IMR-90 (cell line): Measurements from ENCODE around the gene RNF225. TPM values are rescaled to one million over a fixed set of nuclear protein-coding genes. Genes with fewer than 3 reads are reported as not detected.
"Not testable (repeated sequence)": the region's sequence is repeated elsewhere in the genome, so short reads cannot be mapped to it uniquely, and the experiment has no call there.

ENCODE experiments used
- ATAC-seq: fragments of 200-7000 bp; cut with Tn5 transposase; 2 replicates; pipeline ENCODE4 v1.9.1; 2020; ENCODE audit warnings: low read depth, mild to moderate bottlenecking, moderate library complexity
- BruUV-seq: library from RNA; stranded (reverse); fragments of 400-500 nt; replicated peaks from 2 replicates; lab custom pipeline; 2021; lab: Mats Ljungman, UMichigan
- CTCF ChIA-PET: fragments of 300-600 bp; formaldehyde crosslinking; extraction: SDS; loops from one replicate; lab custom pipeline; 2021; ENCODE audit warnings: antibody characterized with exemption; lab: Yijun Ruan, JAX
- POLR2A ChIA-PET: fragments of 300-600 bp; sonication (Branson Sonifier 250); formaldehyde crosslinking; loops from one replicate; lab custom pipeline; 2022; ENCODE audit warnings: antibody characterized with exemption; ENCODE audit not compliant: unreplicated experiment; lab: Charles Lee
- DNase-seq: peaks from one replicate; pipeline ENCODE4 v3.0.0; 2013
- H2AFZ ChIP-seq: replicated peaks from 2 replicates; pipeline ENCODE3; 2013; ENCODE audit warnings: low read length, mild to moderate bottlenecking; ENCODE audit not compliant: poor library complexity
- H2AK5ac ChIP-seq: 2 replicates; pipeline ENCODE4 v1.6.1; 2013; ENCODE audit warnings: low read depth, low read length, inconsistent platforms
- H2AK9ac ChIP-seq: replicated peaks from 2 replicates; pipeline ENCODE3; 2013; ENCODE audit warnings: mild to moderate bottlenecking, low read depth, low read length, moderate library complexity; ENCODE audit not compliant: poor library complexity
- H2BK120ac ChIP-seq: 2 replicates; pipeline ENCODE4 v1.6.1; 2013; ENCODE audit warnings: low read depth, low read length, inconsistent platforms
- H2BK15ac ChIP-seq: 3 replicates; pipeline ENCODE4 v1.6.1; 2013; ENCODE audit warnings: low read depth, low read length, inconsistent platforms
- H2BK20ac ChIP-seq: 2 replicates; pipeline ENCODE4 v1.6.1; 2013; ENCODE audit warnings: low read depth, mild to moderate bottlenecking, inconsistent platforms, low read length, moderate library complexity
- H2BK5ac ChIP-seq: 2 replicates; pipeline ENCODE4 v1.6.1; 2013; ENCODE audit warnings: mild to moderate bottlenecking, low read depth, low read length, inconsistent platforms; ENCODE audit not compliant: poor library complexity, severe bottlenecking
- H3K14ac ChIP-seq: replicated peaks from 2 replicates; pipeline ENCODE4 v1.6.1; 2013; ENCODE audit warnings: low read depth, low read length, inconsistent platforms
- H3K18ac ChIP-seq: 2 replicates; pipeline ENCODE4 v1.6.1; 2013; ENCODE audit warnings: low read depth, low read length, control low read depth
- H3K23ac ChIP-seq: 2 replicates; pipeline ENCODE4 v1.6.1; 2013; ENCODE audit warnings: low read depth, low read length, inconsistent platforms
- H3K27ac ChIP-seq: 2 replicates; pipeline ENCODE4 v1.5.1; 2013; ENCODE audit warnings: mild to moderate bottlenecking, control low read depth, low read length; ENCODE audit not compliant: insufficient read depth
- H3K27me3 ChIP-seq: 2 replicates; pipeline ENCODE4 v1.6.1; 2013; ENCODE audit warnings: low read length; ENCODE audit not compliant: control insufficient read depth, insufficient read depth
- H3K36me3 ChIP-seq: 2 replicates; pipeline ENCODE4 v1.6.1; 2013; ENCODE audit warnings: low read length, mixed read lengths; ENCODE audit not compliant: control insufficient read depth, insufficient read depth
- H3K4ac ChIP-seq: 2 replicates; pipeline ENCODE4 v1.6.1; 2013; ENCODE audit warnings: low read depth, low read length, inconsistent platforms
- H3K4me1 ChIP-seq: 2 replicates; pipeline ENCODE4 v1.6.1; 2013; ENCODE audit warnings: low read length, mixed read lengths; ENCODE audit not compliant: control insufficient read depth, insufficient read depth
- H3K4me2 ChIP-seq: 2 replicates; pipeline ENCODE4 v1.6.1; 2013; ENCODE audit warnings: low read depth, mild to moderate bottlenecking, control low read depth, low read length, moderate library complexity
- H3K4me3 ChIP-seq: 2 replicates; pipeline ENCODE4 v1.5.1; 2013; ENCODE audit warnings: low read depth, mild to moderate bottlenecking, control low read depth, low read length, moderate library complexity; ENCODE audit not compliant: insufficient read depth
- H3K56ac ChIP-seq: 2 replicates; pipeline ENCODE4 v1.6.1; 2013; ENCODE audit warnings: low read length, inconsistent platforms; ENCODE audit not compliant: insufficient read depth; ENCODE audit errors: extremely low read depth
- H3K79me1 ChIP-seq, 2 experiments: 2 replicates each; pipeline ENCODE4 v1.6.1; 2013; ENCODE audit warnings: low read length in 2 of 2, inconsistent platforms in 1 of 2, low read depth in 1 of 2
- H3K9ac ChIP-seq: 2 replicates; pipeline ENCODE4 v1.6.1; 2013; ENCODE audit warnings: low read depth, low read length, control low read depth
- H3K9me1 ChIP-seq: 2 replicates; pipeline ENCODE4 v1.6.1; 2013; ENCODE audit warnings: low read length, inconsistent platforms; ENCODE audit not compliant: insufficient read depth
- H3K9me3 ChIP-seq: 2 replicates; pipeline ENCODE4 v1.6.1; 2013; ENCODE audit warnings: low read length; ENCODE audit not compliant: control insufficient read depth, insufficient read depth
- H4K20me1 ChIP-seq: 2 replicates; pipeline ENCODE4 v1.6.1; 2013; ENCODE audit warnings: low read length, inconsistent platforms; ENCODE audit not compliant: insufficient read depth
- H4K5ac ChIP-seq: 2 replicates; pipeline ENCODE4 v1.6.1; 2013; ENCODE audit warnings: mild to moderate bottlenecking, low read depth, low read length, control low read depth
- H4K8ac ChIP-seq, 2 experiments: 2 replicates each; pipeline ENCODE4 v1.6.1; 2013; ENCODE audit warnings: low read depth in 2 of 2, low read length in 2 of 2, control low read depth in 1 of 2, inconsistent platforms in 1 of 2
- H4K91ac ChIP-seq: 2 replicates; pipeline ENCODE4 v1.6.1; 2013; ENCODE audit warnings: low read depth, low read length, inconsistent platforms; ENCODE audit not compliant: insufficient read depth
- CEBPB ChIP-seq: IDR thresholded peaks from 2 replicates; pipeline ENCODE4 v1.6.1; 2012; ENCODE audit warnings: low read depth, low read length, improper control_type of control experiment
- CHD1 ChIP-seq: IDR thresholded peaks from 2 replicates; pipeline ENCODE4 v1.6.1; 2012; ENCODE audit warnings: low read depth, low read length, improper control_type of control experiment
- WGBS, 2 experiments: methylation state at CpG; one replicate each; pipeline versions ENCODE4 v1.1.5 to v1.1.7; 2013; ENCODE audit warnings: missing lambda C conversion rate in 2 of 2; ENCODE audit not compliant: insufficient read length in 1 of 2; ENCODE audit errors: extremely low coverage in 2 of 2; 5-methylcytosine and 5-hydroxymethylcytosine counted together
- dilution Hi-C: fragments of 300-500 bp; cut with HindIII; formaldehyde crosslinking; loops from one replicate; pipeline ENCODE4 v1.14.3; 2018; ENCODE audit warnings: low sequenced_read_pairs; ENCODE audit not compliant: unreplicated experiment
- in situ Hi-C: fragments of 300-500 bp; cut with MboI; formaldehyde crosslinking; loops from 3 replicates; pipeline ENCODE4 v1.14.3; 2019; ENCODE audit warnings: low sequenced_read_pairs, inconsistent platforms, mixed read lengths
- intact Hi-C: fragments of 100-400 bp; cut with micrococcal nuclease; formaldehyde crosslinking; loops from 2 replicates; pipeline ENCODE4 v1.10.0; 2022
- polyA plus RNA-seq, 3 experiments: library from polyadenylated mRNA; depleted of rRNA; stranded (reverse); fragments of >200 nt; gene quantifications; 2 replicates each; pipeline ENCODE4 v1.2.3, GENCODE V29; 2012; ENCODE audit warnings: low replicate concordance in 1 of 3
- total RNA-seq: library from RNA; depleted of rRNA; stranded (reverse); fragments of >200 nt; gene quantifications from 2 replicates; pipeline ENCODE4 v1.2.3, GENCODE V29; 2012

The RNF225 gene
- total and polyA plus RNA-seq, 2 of the 4 experiments (the other 2 are of a cell fraction) = 0.10 TPM; not detected in 1

DNA sequence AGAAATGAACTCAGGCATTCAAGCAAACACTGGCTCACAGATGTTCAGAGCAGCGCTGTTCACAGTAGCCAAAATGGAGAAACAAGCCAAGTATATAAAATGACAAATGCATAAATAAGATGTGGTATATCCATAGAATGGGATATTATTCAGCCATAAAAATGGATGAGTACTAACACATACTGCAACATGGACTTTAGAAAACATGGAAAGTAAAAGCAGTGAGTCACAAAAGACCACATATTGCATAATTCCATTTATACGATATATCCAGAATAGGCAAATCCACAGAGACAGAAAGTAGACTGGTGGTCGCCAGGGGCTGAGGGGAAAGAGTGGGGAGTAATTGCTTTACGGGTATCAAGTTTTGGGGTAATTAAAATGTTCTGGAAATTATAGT is 21.3 kb upstream of the RNF225 start:
- TF ChIP-seq CHD1 (no peak), CEBPB (peak; percentile 60)
- dilution Hi-C loops (no loop called here), in situ Hi-C loops (no loop called here), intact Hi-C loops (no loop called here)
- ATAC-seq = no peak
- Histone ChIP-seq H3K4ac (no peak overlapping the region), H2BK20ac (no peak overlapping the region), H3K23ac (no peak overlapping the region), H2BK120ac (no peak overlapping the region), H4K5ac (no peak overlapping the region), H4K8ac (no peak overlapping the region), H3K36me3 (no peaks in the 10 kb centered on the region), H3K4me1 (no peaks in the 10 kb centered on the region), H3K27me3 (no peaks in the 10 kb centered on the region), H3K18ac (no peak overlapping the region), H3K4me3 (no peak overlapping the region), H3K9ac (no peak overlapping the region), H3K9me1 (peaks cover 6% of the 10 kb centered on the region), H2AK5ac (no peak overlapping the region), H4K91ac (no peak overlapping the region), H2BK5ac (no peak overlapping the region), H3K56ac (no peak overlapping the region), H2AK9ac (no peak overlapping the region), H2BK15ac (no peak overlapping the region), H4K20me1 (no peaks in the 10 kb centered on the region), H3K14ac (no peak overlapping the region), H3K27ac (no peak overlapping the region), H2AFZ (no peak overlapping the region), H3K9me3 (no peaks in the 10 kb centered on the region), H3K4me2 (no peak overlapping the region), H3K79me1 (peaks cover 3 to 4% of the 10 kb centered on the region in 2 experiments; a peak in 3 of 4 replicates)
- POLR2A ChIA-PET = no interaction called here
- DNase-seq = peak; percentile 32
- BruUV-seq = no TSS peak
- WGBS, 2 experiments = no CpG with 5 or more reads among the region's 4 CpGs
- CTCF ChIA-PET = no interaction called here

DNA sequence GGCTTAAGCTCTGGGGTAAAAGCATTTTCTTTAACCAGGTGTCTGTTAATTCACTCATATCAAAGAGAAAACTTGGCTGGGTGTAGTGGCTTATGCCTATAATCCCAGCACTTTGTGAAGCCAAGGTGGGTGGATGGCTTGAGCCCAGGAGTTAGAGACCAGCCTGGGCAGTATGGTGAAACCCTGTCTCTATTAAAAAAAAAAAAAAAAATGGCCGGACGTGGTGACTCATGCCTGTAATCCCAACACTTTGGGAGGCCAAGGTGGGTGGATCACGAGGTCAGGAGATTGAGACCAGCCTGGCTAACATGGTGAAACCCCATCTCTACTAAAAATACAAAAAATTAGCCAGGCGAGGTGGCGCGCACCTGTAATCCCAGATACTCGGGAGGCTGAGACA is 18.7 kb upstream of the RNF225 start:
- H3K23ac ChIP-seq, POLR2A ChIA-PET, DNase-seq, H2BK5ac ChIP-seq, H2AK9ac ChIP-seq, H4K8ac ChIP-seq, dilution Hi-C loops, H3K4me1 ChIP-seq, BruUV-seq, ATAC-seq, H3K56ac ChIP-seq, CTCF ChIA-PET, intact Hi-C loops, H4K91ac ChIP-seq, H3K36me3 ChIP-seq, H3K9me3 ChIP-seq, H3K18ac ChIP-seq, in situ Hi-C loops, H3K4me2 ChIP-seq, H2BK120ac ChIP-seq, H3K4ac ChIP-seq, H2AFZ ChIP-seq, H2AK5ac ChIP-seq, H3K27ac ChIP-seq, H3K14ac ChIP-seq, H2BK20ac ChIP-seq, H4K5ac ChIP-seq, H2BK15ac ChIP-seq, H3K27me3 ChIP-seq, H3K4me3 ChIP-seq, H4K20me1 ChIP-seq, H3K9ac ChIP-seq: not testable (repeated sequence)
- Histone ChIP-seq H3K79me1 (peaks cover 9 to 20% of the 10 kb centered on the region in 2 experiments; a peak in 3 of 4 replicates), H3K9me1 (peaks cover 16% of the 10 kb centered on the region)
- 100% methylated on average over 1 of the region's 7 CpGs; no CpG with 5 or more reads in 1 of the 2 experiments for WGBS, 2 experiments
